ENCODE measurements around the gene SNRPB. TPM values are rescaled to one million over a fixed set of nuclear protein-coding genes. Genes with fewer than 3 reads are reported as not detected.

The SNRPB gene
- total RNA-seq, 2 donors from 2014 or later: 53.1 to 61.0 TPM

- DNase-seq: no peak
- intact Hi-C loops (cut with DNase I): no loop called here
- no peaks in the 10 kb centered on the region for H3K9me3 ChIP-seq
- peaks cover 12 to 38% of the 10 kb centered on the region in 2 donors for H3K36me3 ChIP-seq (replicated peaks in 1 of 2; ENCODE audit: insufficient read depth in 1 of 2, low read depth in 2 of 2)
- TF ChIP-seq, protein P1, sequence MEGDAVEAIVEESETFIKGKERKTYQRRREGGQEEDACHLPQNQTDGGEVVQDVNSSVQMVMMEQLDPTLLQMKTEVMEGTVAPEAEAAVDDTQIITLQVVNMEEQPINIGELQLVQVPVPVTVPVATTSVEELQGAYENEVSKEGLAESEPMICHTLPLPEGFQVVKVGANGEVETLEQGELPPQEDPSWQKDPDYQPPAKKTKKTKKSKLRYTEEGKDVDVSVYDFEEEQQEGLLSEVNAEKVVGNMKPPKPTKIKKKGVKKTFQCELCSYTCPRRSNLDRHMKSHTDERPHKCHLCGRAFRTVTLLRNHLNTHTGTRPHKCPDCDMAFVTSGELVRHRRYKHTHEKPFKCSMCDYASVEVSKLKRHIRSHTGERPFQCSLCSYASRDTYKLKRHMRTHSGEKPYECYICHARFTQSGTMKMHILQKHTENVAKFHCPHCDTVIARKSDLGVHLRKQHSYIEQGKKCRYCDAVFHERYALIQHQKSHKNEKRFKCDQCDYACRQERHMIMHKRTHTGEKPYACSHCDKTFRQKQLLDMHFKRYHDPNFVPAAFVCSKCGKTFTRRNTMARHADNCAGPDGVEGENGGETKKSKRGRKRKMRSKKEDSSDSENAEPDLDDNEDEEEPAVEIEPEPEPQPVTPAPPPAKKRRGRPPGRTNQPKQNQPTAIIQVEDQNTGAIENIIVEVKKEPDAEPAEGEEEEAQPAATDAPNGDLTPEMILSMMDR (IDR thresholded peaks at IDR 0.05): no peak
- no peak for TF ChIP-seq POLR2A (IDR thresholded peaks at IDR 0.05)
- 83 to 90% methylated on average over 5 of the region's 5 CpGs for WGBS, 2 donors
- H3K27ac ChIP-seq: no peak overlapping the region
- H3K4me3 ChIP-seq: no peak overlapping the region
- no peaks in the 10 kb centered on the region for H3K27me3 ChIP-seq
- H3K4me1 ChIP-seq: peaks cover 23% of the 10 kb centered on the region
- ATAC-seq: no peak
Measured at GRCh38 chr20:2467412-2467811, 3.2 kb downstream of the SNRPB start.

DNA sequence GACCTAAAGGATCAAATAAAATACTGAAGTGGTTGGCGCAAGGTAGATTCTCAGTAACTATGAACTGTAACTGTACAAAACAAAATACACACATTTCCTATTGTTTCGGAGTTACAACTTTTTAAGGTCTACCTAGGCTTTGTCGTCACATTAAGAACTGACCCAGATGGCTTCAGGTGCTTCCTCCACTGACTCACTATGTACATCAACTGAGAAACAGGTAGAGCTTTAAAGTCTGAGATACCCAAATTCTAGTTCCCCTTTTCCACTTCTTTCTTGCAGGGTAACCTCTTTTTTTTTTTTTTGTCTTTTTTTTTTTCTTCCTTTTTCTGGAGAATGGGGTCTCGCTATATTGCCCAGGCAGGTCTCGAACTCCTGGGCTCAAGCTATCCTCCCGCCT lies 5.5 kb downstream of the SNRPB start:
- intact Hi-C loops (cut with DNase I): no loop called here
- TF ChIP-seq, protein P1 (IDR thresholded peaks at IDR 0.05): no peak
- TF ChIP-seq POLR2A (IDR thresholded peaks at IDR 0.05): no peak
- WGBS, 2 donors: 96 to 97% methylated on average over 6 of the region's 6 CpGs
- peaks cover 17% of the 10 kb centered on the region for H3K4me1 ChIP-seq
- H3K27ac ChIP-seq: no peak overlapping the region
- ATAC-seq: no peak
- H3K36me3 ChIP-seq (replicated peaks in 1 of 2; ENCODE audit: insufficient read depth in 1 of 2, low read depth in 2 of 2): peaks cover 21 to 50% of the 10 kb centered on the region in 2 donors
- no peak for DNase-seq
- no peaks in the 10 kb centered on the region for H3K9me3 ChIP-seq
- no peak overlapping the region for H3K4me3 ChIP-seq
- H3K27me3 ChIP-seq: no peaks in the 10 kb centered on the region

DNA sequence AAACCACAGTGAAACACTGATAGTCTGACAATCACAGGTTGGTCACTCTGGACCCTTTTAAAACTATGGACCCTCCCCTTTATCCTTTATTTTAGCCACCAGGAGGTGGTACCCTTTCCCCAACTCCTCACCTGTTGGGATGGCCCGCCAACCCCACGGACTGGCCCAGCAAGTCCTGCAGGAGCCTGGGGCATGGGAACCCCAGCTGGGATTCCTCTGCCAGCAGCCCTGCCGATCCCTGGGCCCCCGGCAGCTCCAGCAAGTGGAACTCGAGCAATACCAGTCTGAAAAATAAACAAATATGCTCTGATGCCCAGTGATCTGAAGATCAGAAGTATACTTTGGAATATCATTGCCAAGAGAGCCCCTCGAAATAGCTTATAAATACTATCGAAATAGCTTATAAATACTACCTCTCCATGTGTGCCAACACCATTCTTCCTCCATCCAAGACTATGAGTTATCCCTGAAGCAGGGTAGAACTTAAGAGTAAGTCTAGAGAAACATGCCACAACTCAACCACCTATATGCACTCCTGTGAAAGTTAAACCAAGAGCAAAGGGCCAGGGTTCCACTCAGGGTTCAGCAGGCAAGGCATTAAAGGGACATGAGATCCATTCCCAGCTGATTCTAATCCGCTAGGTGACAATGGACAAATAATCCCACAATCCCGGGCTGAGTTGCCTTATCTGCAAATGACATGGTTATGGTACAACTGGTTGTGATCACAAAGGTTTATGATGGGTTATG lies 6.8 kb downstream of the SNRPB start:
- ATAC-seq (no peak), DNase-seq (no peak)
- peaks cover 21 to 50% of the 10 kb centered on the region in 2 donors for H3K36me3 ChIP-seq (replicated peaks in 1 of 2; ENCODE audit: insufficient read depth in 1 of 2, low read depth in 2 of 2)
- H3K9me3 ChIP-seq: no peaks in the 10 kb centered on the region
- H3K27me3 ChIP-seq: no peaks in the 10 kb centered on the region
- peaks cover 10% of the 10 kb centered on the region for H3K4me1 ChIP-seq
- no peak overlapping the region for H3K4me3 ChIP-seq
- H3K27ac ChIP-seq: no peak overlapping the region
- whole genome bisulfite sequencing, 2 donors: 78 to 84% methylated on average over 9 of the region's 9 CpGs
- no peak for TF ChIP-seq POLR2A (IDR thresholded peaks at IDR 0.05)
- TF ChIP-seq, protein P1 (IDR thresholded peaks at IDR 0.05): no peak
- intact Hi-C loops (cut with DNase I): no loop called here

DNA sequence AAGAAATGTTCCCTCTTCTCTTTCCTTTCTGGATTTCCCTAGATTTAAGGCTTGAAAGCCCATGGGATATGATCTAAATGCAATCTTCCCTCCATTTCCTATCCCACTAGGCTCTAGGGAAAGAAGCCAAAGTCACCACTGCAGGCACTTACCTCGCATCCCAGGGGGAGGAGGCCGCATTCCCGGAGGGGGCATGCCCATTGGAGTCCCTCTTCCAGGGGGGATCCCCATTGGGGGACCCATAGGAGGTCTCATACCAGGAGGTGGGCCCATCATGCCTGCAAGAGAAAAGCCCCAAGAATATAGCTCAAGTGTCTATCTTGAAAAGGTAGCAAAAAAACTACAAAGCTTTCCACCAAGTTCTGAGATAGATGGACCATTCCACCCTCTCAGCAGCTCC lies 8.1 kb downstream of the SNRPB start:
- Histone ChIP-seq H3K4me1 (no peaks in the 10 kb centered on the region), H3K36me3 (replicated peaks in 1 of 2; ENCODE audit: insufficient read depth in 1 of 2, low read depth in 2 of 2) (peaks cover 21 to 50% of the 10 kb centered on the region in 2 donors), H3K9me3 (no peaks in the 10 kb centered on the region), H3K27me3 (no peaks in the 10 kb centered on the region), H3K27ac (no peak overlapping the region), H3K4me3 (no peak overlapping the region)
- no peak for TF ChIP-seq POLR2A (IDR thresholded peaks at IDR 0.05)
- TF ChIP-seq, protein P1 (IDR thresholded peaks at IDR 0.05): no peak
- intact Hi-C loops (cut with DNase I): no loop called here
- ATAC-seq (no peak), DNase-seq (no peak)
- 94 to 95% methylated on average over 3 of the region's 3 CpGs for WGBS, 2 donors

Data from body of pancreas (tissue), 4 donors.